Endothelial cell of umbilical vein (primary cell): ENCODE measurements around the gene OR2AG1. TPM values are rescaled to one million over a fixed set of nuclear protein-coding genes. Genes with fewer than 3 reads are reported as not detected.

Experiments
- BruUV-seq: library from RNA; stranded (reverse); fragments of 400-500 nt; replicated peaks from 2 replicates; lab custom pipeline; 2021; lab: Mats Ljungman, UMichigan
- CTCF ChIA-PET: fragments of 300-600, 350-600 bp; sonication (Branson Sonifier 250); formaldehyde crosslinking; loops from one replicate; lab custom pipeline; 2021; ENCODE audit warnings: antibody characterized with exemption, inconsistent platforms; lab: Charles Lee
- POLR2A ChIA-PET: fragments of 300-600, 350-600 bp; sonication (Branson Sonifier 250); formaldehyde crosslinking; loops from one replicate; lab custom pipeline; 2021; ENCODE audit warnings: antibody characterized with exemption, inconsistent platforms; lab: Charles Lee
- DNase-seq: peaks from one replicate; pipeline ENCODE4 v3.0.0-alpha.2; 2011; ENCODE audit warnings: low read depth, low spot score
- FAIRE-seq: peaks from 2 replicates; lab custom pipeline; 2011; peaks lifted over from hg19 to GRCh38; lab: Jason Lieb, UNC
- H2AFZ ChIP-seq: 2 replicates; pipeline ENCODE4 v1.6.0; 2012; ENCODE audit warnings: low read depth, low read length, control low read depth, inconsistent platforms
- H3K27ac ChIP-seq: 2 replicates; pipeline ENCODE4 v1.5.1; 2011; ENCODE audit warnings: low read depth, mild to moderate bottlenecking, control low read depth, low read length, moderate library complexity; ENCODE audit not compliant: insufficient read depth
- H3K27me3 ChIP-seq, 2 experiments: 2 replicates each; pipeline versions ENCODE4 v1.6.0 to v1.6.1; 2011; ENCODE audit warnings: low read length in 2 of 2, mixed read lengths in 1 of 2; ENCODE audit not compliant: control insufficient read depth in 2 of 2, insufficient read depth in 2 of 2
- H3K36me3 ChIP-seq, 2 experiments: 2 replicates in 1 of 2; 3 replicates in 1 of 2; pipeline ENCODE4 v1.5.1; 2011; ENCODE audit warnings: low read length in 2 of 2, mild to moderate bottlenecking in 1 of 2, moderate library complexity in 1 of 2; ENCODE audit not compliant: control insufficient read depth in 2 of 2, insufficient read depth in 2 of 2; ENCODE audit errors: extremely low read depth in 1 of 2
- H3K4me1 ChIP-seq: 3 replicates; pipeline ENCODE4 v1.5.1; 2011; ENCODE audit warnings: mild to moderate bottlenecking, low read length; ENCODE audit not compliant: control insufficient read depth, insufficient read depth; ENCODE audit errors: extremely low read depth
- H3K4me2 ChIP-seq: 2 replicates; pipeline ENCODE4 v1.6.1; 2011; ENCODE audit warnings: low read length, control low read depth, mixed read lengths; ENCODE audit not compliant: insufficient read depth
- H3K4me3 ChIP-seq, 3 experiments: fragments of 200-600 bp in 1 of 3; sonication (generic), shearing (Covaris generic) in 1 of 3; replicated peaks in 1 of 3; 2 replicates each; pipeline ENCODE4 v1.5.1; 2011 to 2016; ENCODE audit warnings: control low read depth in 3 of 3, low read length in 3 of 3, mild to moderate bottlenecking in 2 of 3, inconsistent platforms in 1 of 3, low read depth in 1 of 3, moderate library complexity in 1 of 3; ENCODE audit not compliant: insufficient read depth in 1 of 3
- H3K79me2 ChIP-seq: 2 replicates; pipeline ENCODE4 v1.6.0; 2012; ENCODE audit warnings: low read length, inconsistent platforms; ENCODE audit not compliant: control insufficient read depth, insufficient read depth
- H3K9ac ChIP-seq: replicated peaks from 2 replicates; pipeline ENCODE3; 2011; ENCODE audit warnings: low read length, control low read depth; ENCODE audit not compliant: insufficient read depth; ENCODE audit errors: extremely low read depth
- H3K9me1 ChIP-seq: replicated peaks from 3 replicates; pipeline ENCODE4 v1.6.0; 2011; ENCODE audit warnings: mild to moderate bottlenecking, low read length; ENCODE audit not compliant: control insufficient read depth, insufficient read depth; ENCODE audit errors: extremely low read depth
- H3K9me3 ChIP-seq: replicated peaks from 2 replicates; pipeline ENCODE4 v1.5.1; 2012; ENCODE audit warnings: low read length, inconsistent platforms; ENCODE audit not compliant: control insufficient read depth, insufficient read depth
- H4K20me1 ChIP-seq: replicated peaks from 2 replicates; pipeline ENCODE3; 2011; ENCODE audit warnings: mild to moderate bottlenecking, low read length; ENCODE audit not compliant: control insufficient read depth, insufficient read depth; ENCODE audit errors: extremely low read depth
- CTCF ChIP-seq, 2 donors: IDR thresholded peaks; 1 replicate in 1 of 2; 2 replicates in 1 of 2; pipeline ENCODE4 v1.5.1; 2011; ENCODE audit warnings: low read length in 2 of 2, mild to moderate bottlenecking in 2 of 2, moderate library complexity in 2 of 2, control low read depth in 1 of 2, inconsistent platforms in 1 of 2, low read depth in 1 of 2; ENCODE audit not compliant: insufficient read depth in 1 of 2; ENCODE audit errors: extremely low read depth in 1 of 2
- FOS ChIP-seq: IDR thresholded peaks from 2 replicates; pipeline ENCODE4 v1.6.1; 2011; ENCODE audit warnings: mild to moderate bottlenecking, low read length, moderate library complexity, borderline replicate concordance; ENCODE audit not compliant: insufficient read depth
- JUN ChIP-seq: IDR thresholded peaks from 2 replicates; pipeline ENCODE4 v1.6.1; 2011; ENCODE audit warnings: borderline replicate concordance, low read depth; ENCODE audit not compliant: insufficient read length, insufficient read depth
- MYC ChIP-seq: IDR thresholded peaks from one replicate; pipeline ENCODE4 v1.6.1; 2011; ENCODE audit warnings: mild to moderate bottlenecking, low read depth, low read length
- POLR2A ChIP-seq: IDR thresholded peaks from 2 replicates; pipeline ENCODE4 v1.6.1; 2012; ENCODE audit warnings: low read depth, mild to moderate bottlenecking, control low read depth, low read length
- POLR2AphosphoS5 ChIP-seq: IDR thresholded peaks from 2 replicates; pipeline ENCODE4 v1.6.1; 2012; ENCODE audit warnings: low read depth, mild to moderate bottlenecking, control low read depth, low read length, moderate library complexity; ENCODE audit not compliant: insufficient read depth
- dilution Hi-C: fragments of 300-500 bp; cut with MboI; formaldehyde crosslinking; loops from one replicate; pipeline ENCODE4 v1.15.0; 2019; ENCODE audit warnings: low sequenced_read_pairs; ENCODE audit not compliant: extremely low pct_ligation_motif_present
- intact Hi-C: fragments of 100-400 bp; cut with micrococcal nuclease; formaldehyde crosslinking; loops from one replicate; pipeline ENCODE4 v1.10.0; 2022
- polyA plus RNA-seq, 4 experiments: library from polyadenylated mRNA; depleted of rRNA in 3 of 4; stranded (reverse) in 3 of 4; unstranded in 1 of 4; fragments of >200 nt; gene quantifications; 2 replicates each; pipeline versions ENCODE4 v1.2.1 to v1.2.3, GENCODE V29; 2011 to 2012; ENCODE audit warnings: missing spikeins in 1 of 4
- total RNA-seq: library from RNA; stranded (reverse); gene quantifications from 2 replicates; pipeline ENCODE4 v1.2.3, GENCODE V29; 2021

Gene OR2AG1
- total and polyA plus RNA-seq, 2 donors (not counting 3 experiments of a cell fraction or from before 2014, with no cell fraction given), result not detected

- Histone ChIP-seq H3K9me1 (no peaks in the 10 kb centered on the region), H3K4me2 (no peak overlapping the region), H3K27ac (no peak overlapping the region), H2AFZ (no peak overlapping the region), H3K9me3 (no peaks in the 10 kb centered on the region), H3K79me2 (no peaks in the 10 kb centered on the region), H3K27me3 (peaks cover 2 to 8% of the 10 kb centered on the region in 2 experiments), H3K36me3 (no peaks in the 10 kb centered on the region), H3K4me1 (no peaks in the 10 kb centered on the region), H3K4me3 (no peak overlapping the region), H4K20me1 (no peaks in the 10 kb centered on the region), H3K9ac (no peak overlapping the region)
- BruUV-seq, result no TSS peak
- ChIA-PET CTCF (interaction anchor here (0.6 to 12.2 kb wide), 43 partner anchors 13 to 819 kb away, joined by 3 to 391 read pairs (median 4); partner anchors contain the start of genes APBB1, ARFIP2 and TIMM10B), POLR2A (no interaction called here)
- TF ChIP-seq MYC (no peak), JUN (no peak), FOS (no peak), POLR2A (no peak), CTCF (IDR thresholded peaks at IDR 0.05; ENCODE audit: extremely low read depth in 1 of 2, insufficient read depth in 1 of 2, low read depth in 1 of 2, low read length in 2 of 2) (peak; percentile 76 to 80), POLR2AphosphoS5 (no peak)
- FAIRE-seq (peak; percentile 96), DNase-seq (peak; percentile 58)
- dilution Hi-C loops, result no loop called here
- intact Hi-C loops, result loop anchor here (5.0 kb wide), 1 partner anchor 138 kb away; the partner anchor contains the start of gene TPP1
These were observed 27.4 kb upstream of the OR2AG1 start for GRCh38 chr11:6755303-6755952.
